HG02840 (cell line): ENCODE results near the gene AP4S1.
"Not testable (repeated sequence)": the region's sequence is repeated elsewhere in the genome, so short reads cannot be mapped to it uniquely, and the experiment has no call there.

Experiments
- ATAC-seq: cut with Tn5 transposase; IDR thresholded peaks from one replicate; pipeline ENCODE4 v1.9.1; 2021; ENCODE audit warnings: mild to moderate bottlenecking, moderate library complexity, moderate number of reproducible peaks; ENCODE audit not compliant: unreplicated experiment, low FRiP score

The AP4S1 gene

DNA sequence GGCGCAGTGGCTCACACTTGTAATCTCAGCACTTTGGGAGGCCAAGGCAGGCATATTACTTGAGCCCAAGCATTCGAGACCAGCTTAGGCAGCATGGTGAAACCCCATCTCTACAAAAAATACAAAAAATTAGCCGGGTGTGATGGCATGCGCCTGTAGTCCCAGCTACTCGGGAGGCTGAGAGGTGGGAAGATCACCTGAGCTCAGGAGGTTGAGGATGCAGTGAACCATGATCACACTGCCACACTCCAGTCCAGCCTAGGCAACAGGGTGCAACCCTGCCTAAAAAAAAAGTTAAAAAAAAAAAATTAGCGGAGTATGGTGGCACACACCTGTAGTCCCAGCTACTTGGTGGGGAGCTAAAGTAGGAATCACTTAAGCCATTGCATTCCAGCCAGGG is 21.4 kb upstream of the AP4S1 start:
- ATAC-seq = not testable (repeated sequence)

DNA sequence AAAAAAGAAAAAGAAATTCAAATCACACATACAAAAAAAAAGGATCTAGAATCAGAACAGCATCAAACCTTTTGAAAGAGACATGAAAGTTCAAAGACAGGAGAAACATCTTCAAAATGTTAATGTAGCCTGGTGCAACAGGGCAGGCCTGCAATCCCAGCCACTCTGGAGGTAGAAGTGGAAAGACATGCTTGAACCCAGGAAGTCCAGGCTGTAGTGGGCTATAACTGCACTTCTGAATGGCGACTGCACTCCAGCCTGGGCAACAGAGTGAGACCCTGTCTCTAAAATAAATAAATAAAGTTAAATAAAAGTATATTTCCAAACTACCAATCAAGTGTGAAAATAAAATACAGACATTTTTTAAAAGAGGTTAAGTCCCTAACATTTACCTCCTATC is 18.7 kb upstream of the AP4S1 start:
- ATAC-seq = no peak

DNA sequence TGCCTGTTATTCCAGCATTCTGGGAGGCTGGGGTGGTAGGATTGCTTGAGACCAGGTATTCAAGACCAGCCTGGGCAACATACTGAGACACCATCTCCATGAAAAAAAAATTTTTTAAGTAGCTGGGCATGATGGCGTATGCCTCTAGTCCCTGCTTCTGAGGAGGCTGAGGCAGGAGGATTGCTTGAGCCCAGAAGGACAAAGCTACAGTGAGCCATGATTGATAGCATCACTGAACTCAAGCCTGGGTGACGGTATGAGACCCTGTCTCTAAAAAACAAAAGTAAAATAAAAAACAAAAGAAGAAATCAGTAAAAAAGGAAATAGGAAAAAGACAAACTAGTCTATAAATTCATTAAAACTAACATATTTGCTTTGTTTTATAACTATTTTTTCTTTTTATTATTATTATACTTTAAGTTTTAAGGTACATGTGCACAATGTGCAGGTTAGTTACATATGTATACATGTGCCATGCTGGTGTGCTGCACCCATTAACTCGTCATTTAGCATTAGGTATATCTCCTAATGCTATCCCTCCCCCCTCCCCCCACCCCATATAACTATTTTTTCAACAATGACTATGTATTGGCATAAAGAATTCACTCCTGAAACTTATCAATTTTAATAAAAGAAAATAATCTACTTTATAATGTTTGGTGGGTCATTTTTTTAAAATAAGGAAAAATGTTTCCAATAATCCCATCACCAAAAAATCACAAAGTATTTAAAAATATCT is 15.4 kb upstream of the AP4S1 start:
- no peak for ATAC-seq

DNA sequence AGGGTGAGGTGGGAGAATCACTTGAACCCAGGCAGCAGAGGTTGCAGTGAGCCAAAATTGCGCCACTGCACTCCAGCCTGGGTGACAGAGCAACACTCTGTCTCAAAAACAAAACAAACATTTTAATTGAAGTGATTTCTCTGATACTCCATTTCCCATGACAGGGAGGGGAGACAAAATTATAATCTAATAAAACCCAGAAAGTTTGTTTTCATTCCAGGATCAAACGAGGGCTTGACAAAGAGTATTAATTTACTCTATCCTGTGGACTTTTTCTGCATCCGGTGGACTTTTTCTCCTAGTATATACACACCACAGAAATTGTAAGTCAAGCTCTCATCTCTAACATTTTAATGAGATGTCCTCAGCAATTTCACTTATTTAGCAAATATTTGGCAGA is 14.5 kb upstream of the AP4S1 start:
- ATAC-seq = no peak

DNA sequence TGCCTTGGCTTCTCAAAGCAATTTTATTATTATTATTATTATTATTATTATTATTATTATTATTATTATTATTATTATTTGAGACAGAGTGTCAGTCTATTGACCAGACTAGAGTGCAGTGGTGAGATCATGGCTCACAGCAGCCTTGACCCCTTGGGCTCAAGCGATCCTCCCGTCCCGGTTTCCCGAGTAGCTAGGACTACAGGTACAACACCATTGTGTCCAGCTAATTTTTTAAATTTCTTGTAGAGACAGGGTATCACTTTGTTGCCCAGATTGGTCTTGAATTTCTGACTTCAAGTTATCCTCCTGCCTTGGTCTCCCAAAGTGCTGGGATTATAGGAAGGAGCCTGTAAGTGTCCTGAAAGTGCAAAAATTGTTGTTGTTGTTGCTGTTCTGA is 11.6 kb upstream of the AP4S1 start:
- ATAC-seq = no peak

DNA sequence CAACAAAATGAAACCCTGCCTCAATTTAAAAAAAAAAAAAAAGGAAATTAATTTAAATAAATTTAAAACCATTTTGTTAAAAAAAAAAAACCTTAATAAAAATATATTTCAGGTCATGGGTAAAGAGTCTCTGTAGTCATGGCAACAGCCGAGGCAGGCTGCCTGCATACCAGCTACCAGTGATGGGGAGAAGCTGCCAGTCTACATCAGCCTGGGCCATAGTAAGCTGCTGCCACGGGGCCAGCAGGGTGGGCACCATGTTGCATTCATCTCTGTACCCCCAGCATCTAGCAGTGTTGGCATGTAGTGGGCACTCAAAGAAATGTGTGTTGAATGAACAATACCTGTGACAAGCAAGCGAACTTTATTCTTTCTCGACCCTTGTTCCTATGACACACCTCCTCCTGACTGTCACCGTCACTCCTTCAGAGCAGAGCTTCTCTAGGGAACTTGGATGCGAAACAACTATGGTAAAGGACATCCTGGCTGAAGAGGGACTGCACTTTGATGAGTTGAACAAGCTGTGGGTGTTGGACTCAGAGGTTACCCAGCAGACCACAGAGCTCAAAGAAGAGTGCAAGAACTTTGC is 7.3 kb upstream of the AP4S1 start:
- ATAC-seq = no peak

DNA sequence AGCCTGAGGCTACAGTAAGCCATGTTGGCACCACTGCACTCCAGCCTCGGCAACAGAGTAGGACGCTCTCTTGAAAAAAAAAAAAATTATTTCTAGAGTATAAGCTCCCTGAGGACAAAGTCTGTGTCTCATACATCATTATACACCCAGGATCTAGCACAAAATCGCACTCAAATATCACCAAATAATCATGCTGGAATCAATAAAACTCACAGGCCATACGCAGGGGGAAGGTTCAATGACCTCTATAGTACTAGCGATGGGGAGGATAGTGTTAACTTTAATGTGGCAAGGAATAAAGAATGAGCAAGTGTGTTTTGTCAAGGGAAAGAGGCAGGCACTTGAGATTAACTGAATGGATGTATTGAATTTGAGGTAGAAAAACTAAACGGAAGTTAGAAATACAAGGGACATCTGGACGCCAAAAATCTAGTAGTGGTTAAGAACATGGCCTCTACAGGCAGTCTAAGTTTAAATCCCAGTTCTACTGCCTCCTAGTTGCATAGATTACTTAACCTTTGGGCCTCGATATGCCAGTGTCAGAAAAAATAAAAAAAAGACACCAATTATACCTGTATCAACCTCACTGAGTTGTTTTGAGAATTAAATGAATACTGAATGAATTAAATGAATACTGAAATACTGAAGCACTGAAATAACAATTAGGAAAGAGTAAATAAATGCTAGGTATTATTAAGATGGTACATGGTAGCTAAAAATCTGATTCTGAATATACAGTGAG is 4.4 kb upstream of the AP4S1 start:
- no peak for ATAC-seq

DNA sequence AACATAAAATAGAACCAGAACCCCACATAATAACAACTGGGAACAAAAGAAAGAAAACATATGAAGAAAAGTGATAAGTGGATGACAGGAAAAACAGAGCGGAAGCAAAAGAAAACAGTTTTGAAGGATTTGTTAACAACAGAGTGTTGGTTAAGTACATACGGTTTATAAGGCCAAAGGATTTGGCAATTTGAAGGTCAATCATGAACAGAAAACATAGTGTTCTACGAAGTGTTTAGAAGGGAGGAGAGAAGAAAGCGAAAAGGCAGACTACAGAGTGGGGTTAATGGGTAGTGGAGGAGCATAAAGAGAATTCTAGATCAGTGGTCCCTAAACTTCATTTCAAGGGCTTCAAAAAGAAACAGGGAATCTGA is 3.9 kb upstream of the AP4S1 start:
- ATAC-seq = no peak

DNA sequence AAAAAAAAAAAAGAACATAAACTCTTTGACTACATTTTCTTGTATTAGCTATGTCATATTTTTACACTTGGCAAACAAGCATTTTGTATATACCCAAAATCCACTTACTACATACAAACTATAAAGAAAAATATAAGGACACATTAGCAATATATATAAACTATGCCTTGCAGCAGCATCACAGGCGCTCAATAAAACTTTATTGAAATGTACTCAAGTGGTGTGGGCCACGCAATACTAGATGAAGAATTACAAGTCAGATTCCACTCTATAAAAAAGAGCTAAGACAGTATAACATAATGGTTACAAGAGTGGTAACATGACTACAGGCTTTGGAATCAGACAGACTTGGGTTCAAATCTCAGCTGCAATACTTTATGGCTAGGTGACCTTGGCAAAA is 3.1 kb upstream of the AP4S1 start:
- no peak for ATAC-seq

DNA sequence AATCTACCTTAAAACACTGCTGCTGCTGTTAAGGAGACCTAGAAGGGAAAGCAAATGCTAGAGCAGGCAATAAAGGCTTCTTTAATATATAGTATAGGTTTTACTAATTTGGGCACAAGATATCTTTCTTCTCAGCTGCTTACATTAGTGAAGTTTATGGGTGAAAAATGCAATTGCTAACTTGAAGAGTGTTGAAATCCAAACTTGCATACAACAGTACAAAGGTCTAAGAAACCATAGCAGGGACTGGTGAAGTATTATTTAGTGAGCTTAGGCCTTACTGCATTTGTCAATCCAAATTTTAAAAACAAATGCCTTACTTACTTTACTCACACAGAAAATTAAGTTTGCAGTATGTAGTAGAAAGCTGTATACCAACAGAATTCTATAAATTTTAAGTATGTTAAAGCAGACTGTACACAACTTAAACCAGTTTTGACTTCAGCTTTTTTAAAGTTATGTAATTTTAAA is 1.4 kb upstream of the AP4S1 start:
- no peak for ATAC-seq

DNA sequence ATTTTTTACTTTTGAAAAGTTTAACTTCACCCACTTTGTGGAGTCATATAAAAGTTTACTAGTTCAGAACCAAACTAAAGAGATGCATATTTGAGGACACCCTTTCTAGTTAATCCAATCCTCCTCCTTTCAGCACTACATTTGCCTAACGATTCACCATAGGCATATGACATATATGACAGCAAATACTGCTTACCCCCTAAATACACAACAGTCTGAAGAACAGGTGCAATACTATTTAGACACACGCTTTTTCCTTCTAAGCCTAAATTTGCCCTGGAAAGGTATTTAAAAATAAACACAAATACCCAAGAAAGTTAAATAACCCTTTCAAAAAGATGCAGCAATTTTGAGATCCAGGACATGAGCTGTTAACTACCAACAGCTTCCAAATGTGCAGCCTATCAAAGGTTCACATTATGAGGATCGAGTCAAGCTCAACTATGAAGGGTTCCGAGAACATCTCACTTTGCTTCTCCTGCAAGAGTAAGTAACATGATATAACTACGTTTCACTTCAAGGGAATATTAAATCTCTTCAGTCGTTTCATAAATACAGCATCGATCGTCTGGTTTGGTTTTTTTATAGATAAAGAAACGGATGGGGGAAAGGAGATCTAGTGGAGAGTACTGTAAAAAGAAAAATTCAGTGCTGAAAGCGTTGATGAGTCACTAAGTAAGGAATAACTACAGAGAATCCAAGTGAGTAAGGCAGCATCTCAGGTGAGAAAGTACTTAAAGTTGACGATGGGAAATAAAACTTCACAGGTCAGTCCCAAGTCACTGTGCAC is 677 bp upstream of the AP4S1 start:
- no peak for ATAC-seq

DNA sequence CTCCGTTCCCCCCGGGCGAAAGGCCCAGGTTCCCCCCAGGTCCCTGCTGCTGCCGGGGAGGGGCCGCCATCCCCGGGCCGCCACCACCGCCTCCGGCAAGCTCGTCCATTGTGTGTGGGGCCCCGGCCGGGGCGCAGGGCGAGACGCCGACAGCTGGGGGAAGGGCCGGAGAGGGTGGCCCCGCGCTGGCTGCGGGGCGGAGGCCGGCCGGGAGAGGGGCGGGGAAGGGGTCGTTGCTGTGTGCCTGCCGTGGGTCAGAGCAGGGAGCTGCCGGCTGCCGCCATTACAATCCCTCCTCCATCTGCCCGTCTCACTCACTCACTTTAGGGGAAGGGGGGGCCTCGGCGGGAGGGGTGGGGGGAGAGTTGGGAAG is 614 bp downstream of the AP4S1 start, which contains the start of gene STRN3:
Gene STRN3, minus strand, starts transcription at position 303 of the 373 bp plus-strand sequence. Its CDS starts 194 bp downstream, at position 109.
- ATAC-seq = no peak

DNA sequence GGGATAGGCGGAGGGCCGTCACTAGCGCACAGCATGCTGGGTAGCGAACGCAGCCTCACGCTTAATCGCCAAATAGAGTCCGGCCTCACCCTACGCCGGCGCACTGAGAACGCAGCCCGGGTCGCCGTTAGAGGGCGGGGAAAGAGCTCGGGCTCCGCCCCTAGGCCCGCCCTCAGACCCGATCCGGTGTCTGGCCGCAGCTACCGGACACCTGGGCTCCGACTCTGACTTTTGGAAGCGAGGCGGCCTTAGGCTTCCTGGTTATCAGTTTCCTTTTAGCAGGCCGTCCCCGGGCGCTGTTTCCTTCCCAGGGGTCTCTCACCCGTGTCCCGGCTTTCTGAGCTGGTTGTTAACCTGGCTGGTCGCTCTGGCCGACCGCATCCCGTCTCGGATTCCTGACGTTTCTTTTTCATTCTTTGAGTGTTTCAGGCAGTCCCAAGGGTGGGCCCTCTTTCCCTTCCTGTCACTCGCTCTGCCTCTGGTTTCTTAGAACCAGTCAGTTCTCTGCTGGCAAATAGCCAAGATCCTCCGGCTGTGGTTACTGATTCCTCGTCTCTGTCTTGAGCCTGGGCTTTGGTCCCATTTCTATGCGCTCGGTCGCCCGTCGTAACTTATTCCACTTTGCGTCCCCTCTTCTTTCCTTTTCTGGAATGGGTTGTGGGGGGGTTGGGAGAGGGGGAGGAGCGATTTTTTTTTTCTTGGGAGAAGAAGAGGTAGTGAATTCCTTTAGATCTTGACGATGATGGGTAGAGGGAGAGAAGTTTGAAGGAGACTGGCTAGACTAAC is 1.2 kb downstream of the AP4S1 start:
- peak; percentile 94 for ATAC-seq

DNA sequence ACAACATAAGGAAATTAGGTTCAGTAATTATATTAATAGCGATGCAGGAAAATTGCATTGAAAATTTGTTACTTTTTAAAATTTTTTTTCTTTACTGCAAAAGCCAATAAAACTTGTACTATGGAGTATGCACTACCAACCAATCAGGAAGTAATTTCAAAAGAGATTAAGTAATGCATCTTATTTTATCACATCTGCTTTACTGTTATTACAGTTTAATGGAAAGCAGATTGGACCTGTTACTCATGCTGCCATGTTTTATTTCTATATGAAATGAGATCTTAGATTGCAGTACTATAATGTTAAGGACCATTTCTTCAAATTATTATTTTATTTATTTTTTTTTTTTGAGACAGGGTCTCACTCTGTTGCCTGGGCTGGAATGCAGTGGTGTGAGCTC is 2.4 kb downstream of the AP4S1 start:
- no peak for ATAC-seq

DNA sequence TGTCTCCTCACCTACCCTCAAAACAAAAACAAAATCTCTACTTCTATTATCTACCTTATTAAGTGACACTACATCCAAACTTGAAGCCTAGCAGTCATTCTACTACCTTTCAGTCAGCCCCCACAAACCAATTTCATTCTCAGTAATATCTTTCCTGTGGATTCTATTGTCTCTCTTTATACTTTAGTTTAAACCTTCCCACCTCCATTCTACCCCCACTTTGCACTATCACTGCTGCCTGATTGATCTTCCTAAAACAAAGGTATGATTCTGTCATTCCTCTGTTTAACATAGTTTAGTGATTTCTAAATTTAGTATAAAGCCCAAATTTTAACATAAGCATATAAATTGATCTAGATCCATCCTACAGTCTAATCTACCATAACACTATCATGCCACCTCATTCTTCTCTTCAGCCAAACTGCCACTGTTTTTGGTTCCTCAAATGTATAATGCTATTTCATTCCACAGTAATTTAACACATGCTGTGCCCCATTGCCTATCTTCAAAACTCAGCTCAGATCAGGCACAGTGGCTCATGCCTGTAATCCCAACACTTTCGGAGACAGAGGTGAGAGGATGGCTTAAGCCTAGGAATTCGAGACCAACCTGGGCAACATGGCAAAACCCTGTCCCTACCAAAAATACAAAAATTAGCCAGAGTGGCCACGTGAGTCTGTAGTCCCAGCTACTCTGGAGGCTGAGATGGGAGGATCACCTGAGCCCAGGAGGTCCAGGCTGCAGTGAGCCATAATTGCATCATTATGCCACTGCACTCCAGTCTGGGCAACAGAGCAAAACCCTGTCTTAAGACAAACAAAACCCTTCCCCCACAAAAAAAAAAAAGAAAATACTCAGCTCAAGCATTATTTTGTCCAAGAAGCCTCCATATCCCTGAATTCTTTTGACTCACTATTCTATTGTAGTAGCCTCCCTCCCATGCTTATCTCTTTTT is 3.8 kb downstream of the AP4S1 start:
- ATAC-seq = no peak

DNA sequence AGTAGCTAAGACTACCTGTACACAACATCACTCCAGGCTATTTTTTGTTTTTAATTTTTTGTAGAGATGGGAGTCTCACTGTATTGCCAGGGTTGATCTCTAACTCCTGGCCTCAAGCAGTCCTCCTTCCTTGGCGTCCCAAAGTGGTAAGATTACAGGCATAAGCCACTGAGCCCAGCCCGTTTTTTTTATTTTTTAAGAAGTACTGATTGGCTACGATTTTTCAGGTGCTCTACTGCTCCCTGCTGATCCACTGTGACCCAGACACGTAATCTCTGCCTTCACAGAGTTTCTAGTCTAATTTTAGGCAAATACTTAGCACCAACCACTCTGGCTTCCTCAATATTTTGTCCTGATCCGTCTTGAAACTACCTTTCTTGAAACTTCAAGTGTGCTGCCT is 5.0 kb downstream of the AP4S1 start:
- no peak for ATAC-seq

DNA sequence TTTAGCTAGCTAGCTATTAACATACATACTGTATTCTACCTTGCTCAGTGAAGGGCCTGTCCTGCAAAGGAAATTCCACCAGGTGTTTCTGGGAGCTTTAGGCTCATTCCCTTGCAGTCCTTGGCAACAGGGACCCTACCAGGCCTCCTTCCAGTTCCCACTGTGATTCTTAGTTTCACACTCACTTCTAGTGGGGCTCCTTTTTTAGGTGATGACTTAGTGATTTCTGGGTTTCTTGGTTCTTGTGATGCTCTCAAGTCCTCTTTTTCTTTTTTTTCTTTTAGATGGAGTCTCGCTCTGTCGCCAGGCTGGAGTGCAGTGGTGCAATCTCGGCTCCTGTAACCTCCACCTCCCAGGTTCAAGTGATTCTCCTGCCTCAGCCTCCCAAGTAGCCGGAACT is 11.1 kb downstream of the AP4S1 start:
- ATAC-seq = no peak

DNA sequence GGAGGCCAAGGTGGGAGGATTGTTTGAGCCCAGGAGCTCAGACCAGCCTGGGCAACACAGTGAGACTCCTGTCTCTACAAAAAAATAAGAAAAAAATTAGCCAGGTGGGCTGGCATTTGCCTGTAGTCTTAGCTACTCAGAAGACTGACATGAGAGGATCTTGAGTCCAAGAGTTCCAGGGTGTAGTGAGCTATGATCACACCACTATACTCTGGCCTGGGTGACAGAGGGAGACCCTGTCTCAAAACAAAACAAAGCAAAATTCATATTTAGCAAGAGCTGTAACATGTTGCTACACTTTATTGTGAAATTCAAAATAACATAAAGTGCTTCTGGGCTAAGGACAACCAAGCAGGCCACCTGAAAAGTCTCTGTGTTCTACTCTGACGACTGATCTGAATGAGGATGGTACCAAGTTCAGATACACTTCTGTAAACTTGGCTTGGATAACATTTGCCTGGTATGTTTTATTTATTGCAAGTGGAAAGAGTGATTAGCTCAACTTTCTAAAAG is 12.3 kb downstream of the AP4S1 start:
- no peak for ATAC-seq
